Astrocyte (in vitro differentiated cells and primary cell): ENCODE measurements around the gene FBXO34. TPM values are rescaled to one million over a fixed set of nuclear protein-coding genes. Genes with fewer than 3 reads are reported as not detected.
A peak's percentile ranks its signal among the peaks of the same experiment; 100 is the strongest.

Experiments used
- DNase-seq: peaks from one replicate; pipeline ENCODE4 v3.0.0-alpha.2; 2010; ENCODE audit warnings: low read depth
- FAIRE-seq: peaks from 2 replicates; lab custom pipeline; 2011; peaks lifted over from hg19 to GRCh38; lab: Jason Lieb, UNC
- H2AFZ ChIP-seq: 2 replicates; pipeline ENCODE4 v1.6.0; 2012; ENCODE audit warnings: low read depth, low read length, inconsistent platforms
- H3K27ac ChIP-seq: 2 replicates; pipeline ENCODE4 v1.5.1; 2011; ENCODE audit warnings: low read depth, low read length, inconsistent platforms
- H3K27me3 ChIP-seq: 2 replicates; pipeline ENCODE4 v1.6.0; 2011; ENCODE audit warnings: low read length, inconsistent platforms; ENCODE audit not compliant: insufficient read depth
- H3K36me3 ChIP-seq: 2 replicates; pipeline ENCODE4 v1.5.1; 2011; ENCODE audit warnings: low read length, inconsistent platforms; ENCODE audit not compliant: insufficient read depth
- H3K4me1 ChIP-seq: 2 replicates; pipeline ENCODE4 v1.5.1; 2011; ENCODE audit warnings: low read length, inconsistent platforms; ENCODE audit not compliant: insufficient read depth
- H3K4me2 ChIP-seq: 2 replicates; pipeline ENCODE4 v1.6.0; 2012; ENCODE audit warnings: low read length, inconsistent platforms
- H3K4me3 ChIP-seq: 2 replicates; pipeline ENCODE4 v1.5.1; 2011; ENCODE audit warnings: low read depth, mild to moderate bottlenecking, low read length, inconsistent platforms; ENCODE audit not compliant: insufficient read depth
- H3K79me2 ChIP-seq: 2 replicates; pipeline ENCODE4 v1.6.0; 2012; ENCODE audit warnings: mild to moderate bottlenecking, low read length, inconsistent platforms; ENCODE audit not compliant: insufficient read depth
- H3K9ac ChIP-seq: 2 replicates; pipeline ENCODE4 v1.6.0; 2012; ENCODE audit warnings: mild to moderate bottlenecking, low read length, inconsistent platforms
- H3K9me3 ChIP-seq: 2 replicates; pipeline ENCODE4 v1.5.1; 2012; ENCODE audit warnings: low read depth, mild to moderate bottlenecking, low read length, inconsistent platforms; ENCODE audit not compliant: insufficient read depth
- H4K20me1 ChIP-seq: 2 replicates; pipeline ENCODE4 v1.6.0; 2012; ENCODE audit warnings: low read length, inconsistent platforms; ENCODE audit not compliant: insufficient read depth
- H3K27ac Mint-ChIP-seq: one replicate; pipeline ENCODE4 v1.8.0; 2021; ENCODE audit warnings: mild to moderate bottlenecking, mixed read lengths; ENCODE audit not compliant: unreplicated experiment
- H3K27me3 Mint-ChIP-seq: one replicate; pipeline ENCODE4 v1.8.0; 2021; ENCODE audit warnings: low read depth, mixed read lengths; ENCODE audit not compliant: unreplicated experiment
- H3K36me3 Mint-ChIP-seq: one replicate; pipeline ENCODE4 v1.8.0; 2021; ENCODE audit warnings: low read depth, mixed read lengths; ENCODE audit not compliant: unreplicated experiment
- H3K4me1 Mint-ChIP-seq: one replicate; pipeline ENCODE4 v1.8.0; 2021; ENCODE audit warnings: low read depth, mixed read lengths; ENCODE audit not compliant: unreplicated experiment
- H3K4me3 Mint-ChIP-seq: one replicate; pipeline ENCODE4 v1.8.0; 2021; ENCODE audit warnings: mild to moderate bottlenecking, moderate library complexity, mixed read lengths; ENCODE audit not compliant: unreplicated experiment
- H3K9me3 Mint-ChIP-seq: one replicate; pipeline ENCODE4 v1.8.0; 2021; ENCODE audit warnings: mild to moderate bottlenecking, mixed read lengths; ENCODE audit not compliant: unreplicated experiment
- EZH2 ChIP-seq: IDR thresholded peaks from 2 replicates; pipeline ENCODE4 v1.6.1; 2012; ENCODE audit warnings: mild to moderate bottlenecking, low read length, inconsistent platforms; ENCODE audit not compliant: insufficient read depth
- total RNA-seq: library from RNA; stranded (reverse); gene quantifications from 2 replicates; pipeline ENCODE4 v1.2.1, GENCODE V29; 2021
- TF ChIP-seq, protein P1 (sequence below): IDR thresholded peaks from 2 replicates; pipeline ENCODE4 v1.5.1; 2011; ENCODE audit warnings: low read depth, mild to moderate bottlenecking, inconsistent platforms, low read length, moderate library complexity; ENCODE audit not compliant: insufficient read depth

The FBXO34 gene
- total RNA-seq, 1 donor from 2014 or later, result 23.4 TPM

GRCh38 chr14:55361190-55361589 is 90.0 kb downstream of the FBXO34 start:
- Mint-ChIP-seq H3K4me3 (no peak overlapping the region), H3K27ac (no peak overlapping the region)
- TF ChIP-seq EZH2, result no peak
- TF ChIP-seq, protein P1, sequence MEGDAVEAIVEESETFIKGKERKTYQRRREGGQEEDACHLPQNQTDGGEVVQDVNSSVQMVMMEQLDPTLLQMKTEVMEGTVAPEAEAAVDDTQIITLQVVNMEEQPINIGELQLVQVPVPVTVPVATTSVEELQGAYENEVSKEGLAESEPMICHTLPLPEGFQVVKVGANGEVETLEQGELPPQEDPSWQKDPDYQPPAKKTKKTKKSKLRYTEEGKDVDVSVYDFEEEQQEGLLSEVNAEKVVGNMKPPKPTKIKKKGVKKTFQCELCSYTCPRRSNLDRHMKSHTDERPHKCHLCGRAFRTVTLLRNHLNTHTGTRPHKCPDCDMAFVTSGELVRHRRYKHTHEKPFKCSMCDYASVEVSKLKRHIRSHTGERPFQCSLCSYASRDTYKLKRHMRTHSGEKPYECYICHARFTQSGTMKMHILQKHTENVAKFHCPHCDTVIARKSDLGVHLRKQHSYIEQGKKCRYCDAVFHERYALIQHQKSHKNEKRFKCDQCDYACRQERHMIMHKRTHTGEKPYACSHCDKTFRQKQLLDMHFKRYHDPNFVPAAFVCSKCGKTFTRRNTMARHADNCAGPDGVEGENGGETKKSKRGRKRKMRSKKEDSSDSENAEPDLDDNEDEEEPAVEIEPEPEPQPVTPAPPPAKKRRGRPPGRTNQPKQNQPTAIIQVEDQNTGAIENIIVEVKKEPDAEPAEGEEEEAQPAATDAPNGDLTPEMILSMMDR, result no peak

DNA sequence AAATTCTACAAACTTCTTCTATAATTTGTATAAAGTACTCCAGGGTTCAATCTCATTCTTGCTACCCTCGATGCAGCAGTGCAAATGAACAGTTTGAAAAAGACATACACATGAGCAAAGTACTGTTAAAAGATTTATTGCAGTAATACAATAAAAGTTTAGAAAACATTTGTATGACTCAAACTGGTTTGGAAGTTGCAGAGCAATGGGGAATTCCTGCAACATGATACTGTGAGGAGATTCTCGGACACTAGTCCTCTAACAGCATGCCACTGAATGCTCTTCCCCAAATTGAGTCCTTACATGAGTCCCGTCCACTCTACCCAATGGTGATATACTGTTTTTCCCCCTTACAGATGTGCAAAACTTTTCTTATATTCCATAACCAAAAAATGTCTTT is 95.0 kb downstream of the FBXO34 start:
- H3K36me3 Mint-ChIP-seq, result peaks cover 22% of the 10 kb centered on the region
- H3K4me1 Mint-ChIP-seq, result peaks cover 11% of the 10 kb centered on the region
- Histone ChIP-seq H3K4me1 (no peaks in the 10 kb centered on the region), H3K36me3 (peaks cover 5% of the 10 kb centered on the region), H3K27ac (no peak overlapping the region), H3K9ac (no peak overlapping the region), H3K4me3 (no peak overlapping the region), H3K79me2 (no peaks in the 10 kb centered on the region), H3K4me2 (no peak overlapping the region), H4K20me1 (no peaks in the 10 kb centered on the region), H3K27me3 (no peaks in the 10 kb centered on the region), H2AFZ (no peak overlapping the region), H3K9me3 (no peaks in the 10 kb centered on the region)
- no peak overlapping the region for H3K27ac Mint-ChIP-seq
- H3K27me3 Mint-ChIP-seq, result no peaks in the 10 kb centered on the region
- no peak overlapping the region for H3K4me3 Mint-ChIP-seq
- TF ChIP-seq EZH2, result no peak
- H3K9me3 Mint-ChIP-seq, result no peaks in the 10 kb centered on the region
- peak; percentile 41 for FAIRE-seq
- peak; percentile 48 for DNase-seq

More at GRCh38 chr14:55361190-55361589, 90.0 kb downstream of the FBXO34 start:
- Histone ChIP-seq H3K9me3 (no peaks in the 10 kb centered on the region), H3K27ac (no peak overlapping the region), H4K20me1 (peaks cover 5% of the 10 kb centered on the region), H3K4me2 (no peak overlapping the region), H2AFZ (no peak overlapping the region), H3K4me3 (no peak overlapping the region), H3K9ac (no peak overlapping the region), H3K79me2 (no peaks in the 10 kb centered on the region), H3K4me1 (no peaks in the 10 kb centered on the region), H3K36me3 (no peaks in the 10 kb centered on the region), H3K27me3 (no peaks in the 10 kb centered on the region)
- Mint-ChIP-seq H3K9me3 (no peaks in the 10 kb centered on the region), H3K36me3 (peaks cover 8% of the 10 kb centered on the region), H3K4me1 (no peaks in the 10 kb centered on the region), H3K27me3 (no peaks in the 10 kb centered on the region)
- no peak for FAIRE-seq
- no peak for DNase-seq

- peaks cover 20% of the 10 kb centered on the region for H3K36me3 Mint-ChIP-seq
- H3K27ac Mint-ChIP-seq, result no peak overlapping the region
- Histone ChIP-seq H3K27me3 (no peaks in the 10 kb centered on the region), H2AFZ (no peak overlapping the region), H3K4me3 (no peak overlapping the region), H3K36me3 (peaks cover 10% of the 10 kb centered on the region), H3K4me2 (no peak overlapping the region), H3K4me1 (no peaks in the 10 kb centered on the region), H4K20me1 (no peaks in the 10 kb centered on the region), H3K27ac (no peak overlapping the region), H3K9ac (no peak overlapping the region), H3K79me2 (no peaks in the 10 kb centered on the region), H3K9me3 (no peaks in the 10 kb centered on the region)
- no peaks in the 10 kb centered on the region for H3K27me3 Mint-ChIP-seq
- peaks cover 20% of the 10 kb centered on the region for H3K4me1 Mint-ChIP-seq
- no peak for DNase-seq
- FAIRE-seq, result no peak
- no peaks in the 10 kb centered on the region for H3K9me3 Mint-ChIP-seq
- TF ChIP-seq, protein P1, result no peak
- no peak for TF ChIP-seq EZH2
- no peak overlapping the region for H3K4me3 Mint-ChIP-seq
Observed at GRCh38 chr14:55370883-55371455, 99.7 kb downstream of the FBXO34 start.
